ENCODE data around the gene FHIT.

The FHIT gene

DNA sequence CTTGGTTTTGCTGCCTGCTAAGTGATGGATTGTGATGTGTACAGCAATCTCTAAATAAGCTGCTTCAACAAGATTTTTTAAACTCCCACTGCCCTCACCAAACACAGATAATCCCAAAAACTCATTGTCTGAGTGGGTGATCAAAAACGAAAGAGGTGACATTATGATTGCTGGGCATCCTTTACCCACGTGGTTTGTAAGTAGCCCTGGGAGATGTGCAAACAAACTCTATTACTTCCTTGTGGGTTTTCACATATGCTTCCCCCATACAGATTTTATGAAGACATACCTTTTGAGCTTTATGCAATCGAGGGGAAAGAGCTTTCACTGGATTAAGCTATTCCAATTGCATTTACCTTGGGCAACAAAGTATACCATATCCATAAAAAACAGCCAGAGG is 1000.4 kb downstream of the FHIT start:
- TF ChIP-seq GATA3 (IDR thresholded peaks at IDR 0.05; ENCODE audit: low read depth, low read length) (no peak), GATA2 (IDR thresholded peaks at IDR 0.05; ENCODE audit: low read depth, low read length) (no peak)

DNA sequence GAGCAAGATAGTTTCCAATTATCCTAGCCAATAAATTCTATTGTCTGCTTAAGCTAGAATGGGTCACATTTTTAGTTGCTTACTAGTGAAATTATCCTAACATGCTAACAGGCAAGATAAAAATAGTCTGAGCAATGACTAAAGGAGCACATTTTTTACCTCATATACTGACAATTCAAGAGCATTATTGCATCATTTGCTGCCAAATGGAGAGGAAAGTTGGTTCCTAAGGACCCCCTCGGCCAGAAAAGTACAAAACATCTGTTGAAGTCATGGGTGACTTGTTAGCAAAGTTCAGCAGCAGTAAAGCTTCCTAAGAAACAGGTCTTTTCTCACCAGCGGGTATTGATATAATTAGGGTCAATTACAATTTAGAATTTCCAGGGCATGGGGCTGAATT is 1001.0 kb downstream of the FHIT start:
- TF ChIP-seq GATA2 (IDR thresholded peaks at IDR 0.05; ENCODE audit: low read depth, low read length), result no peak
- TF ChIP-seq GATA3 (IDR thresholded peaks at IDR 0.05; ENCODE audit: low read depth, low read length), result no peak

DNA sequence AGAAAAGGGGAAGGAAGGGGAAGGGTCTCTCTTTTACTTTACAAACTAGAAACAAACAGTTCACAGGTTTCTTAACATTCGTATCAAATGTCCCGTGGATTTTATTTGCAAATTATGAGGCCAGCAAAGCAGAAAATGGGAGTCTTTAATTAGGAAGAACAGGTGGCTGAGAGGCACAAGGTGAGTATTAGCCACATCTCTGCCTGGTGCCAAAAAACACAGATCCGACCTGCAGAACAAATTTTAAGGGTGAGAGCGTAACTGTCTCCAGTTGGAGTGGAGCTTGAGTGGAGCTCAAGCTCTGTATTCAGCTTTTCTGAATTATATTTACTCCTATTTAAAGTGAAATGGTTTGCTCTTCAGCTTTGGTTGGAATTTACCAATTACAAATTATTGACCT is 1004.9 kb downstream of the FHIT start:
- no peak for TF ChIP-seq GATA2 (IDR thresholded peaks at IDR 0.05; ENCODE audit: low read depth, low read length)

DNA sequence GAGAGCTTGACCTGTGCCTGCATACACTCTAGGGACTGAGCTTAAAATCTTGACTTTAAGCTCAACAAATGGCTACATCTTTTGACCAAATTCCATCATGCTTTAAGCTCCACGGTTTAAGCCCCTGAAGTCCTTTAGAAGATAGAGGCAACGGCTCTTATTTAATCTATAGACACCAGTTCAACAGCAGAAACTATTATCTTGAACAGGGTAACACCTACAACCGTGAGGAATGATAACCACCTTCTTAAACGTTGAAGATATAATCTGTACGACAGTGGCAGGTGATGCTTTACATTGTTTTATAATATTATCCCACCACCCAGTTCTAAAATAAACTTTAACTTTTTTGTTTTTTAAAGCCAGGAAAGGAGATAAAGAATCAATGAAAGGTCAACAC is 1007.8 kb downstream of the FHIT start:
- TF ChIP-seq GATA2 (IDR thresholded peaks at IDR 0.05; ENCODE audit: low read depth, low read length), result no peak
- TF ChIP-seq GATA3 (IDR thresholded peaks at IDR 0.05; ENCODE audit: low read depth, low read length), result no peak

DNA sequence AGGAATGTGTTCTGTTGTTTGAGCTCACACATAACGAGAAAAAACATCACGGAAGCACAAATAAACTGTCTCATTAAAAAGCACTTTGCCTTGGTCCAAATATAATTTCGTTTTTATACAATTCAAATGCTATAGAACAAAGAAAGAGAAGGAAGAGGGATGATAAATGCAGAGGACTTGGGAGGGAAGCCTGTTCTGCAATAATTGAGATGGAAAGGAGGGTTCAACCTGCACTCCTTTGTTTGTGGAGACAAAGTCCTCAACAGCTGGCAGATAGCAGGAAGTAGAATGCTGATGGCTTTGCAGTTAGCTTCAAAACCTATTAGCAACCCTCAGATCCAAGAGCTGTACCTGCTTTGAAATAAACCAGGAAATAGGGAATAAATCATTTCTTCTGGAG is 1010.8 kb downstream of the FHIT start:
- TF ChIP-seq GATA3 (IDR thresholded peaks at IDR 0.05; ENCODE audit: low read depth, low read length), result no peak
- TF ChIP-seq GATA2 (IDR thresholded peaks at IDR 0.05; ENCODE audit: low read depth, low read length), result no peak

DNA sequence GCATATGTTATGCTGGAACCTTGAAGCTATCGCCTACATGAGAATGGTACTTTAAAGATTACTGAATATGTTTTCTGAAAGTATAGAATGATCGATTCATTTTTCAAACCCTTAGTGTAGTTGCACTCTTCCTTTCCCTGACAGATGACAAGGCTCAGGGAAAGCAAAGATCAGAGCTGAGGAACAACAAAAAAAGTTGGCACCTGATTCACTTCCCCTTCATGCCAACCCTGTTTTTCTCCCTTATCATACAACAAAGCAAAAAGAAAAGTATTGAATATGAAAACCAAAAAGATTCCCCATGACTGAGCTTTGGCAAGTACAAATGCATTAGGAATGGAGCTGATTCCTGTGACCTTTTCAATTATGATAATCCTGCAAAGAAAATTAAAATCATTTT is 1012.7 kb downstream of the FHIT start:
- no peak for TF ChIP-seq GATA2 (IDR thresholded peaks at IDR 0.05; ENCODE audit: low read depth, low read length)
- no peak for TF ChIP-seq GATA3 (IDR thresholded peaks at IDR 0.05; ENCODE audit: low read depth, low read length)

DNA sequence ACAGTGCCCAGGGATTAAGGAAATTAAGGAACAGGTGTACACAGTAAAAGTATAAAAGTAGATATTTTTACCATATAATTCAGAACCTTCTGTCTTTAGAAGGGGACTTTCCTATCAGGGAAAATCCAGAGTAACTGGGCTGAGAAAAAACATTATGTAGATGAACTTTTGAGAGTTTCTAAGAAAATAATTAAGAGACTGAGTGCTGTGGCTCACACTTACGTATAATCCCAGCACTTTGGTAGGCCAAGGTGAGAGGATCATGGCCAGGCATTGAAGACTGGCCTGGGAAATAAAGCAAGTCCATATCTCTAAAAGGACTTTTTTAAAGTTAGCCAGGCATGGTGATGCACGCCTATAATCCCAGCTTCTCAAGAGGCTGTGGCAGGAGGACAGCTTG is 1021.8 kb downstream of the FHIT start:
- TF ChIP-seq GATA2 (IDR thresholded peaks at IDR 0.05; ENCODE audit: low read depth, low read length) (no peak), GATA3 (IDR thresholded peaks at IDR 0.05; ENCODE audit: low read depth, low read length) (no peak)

DNA sequence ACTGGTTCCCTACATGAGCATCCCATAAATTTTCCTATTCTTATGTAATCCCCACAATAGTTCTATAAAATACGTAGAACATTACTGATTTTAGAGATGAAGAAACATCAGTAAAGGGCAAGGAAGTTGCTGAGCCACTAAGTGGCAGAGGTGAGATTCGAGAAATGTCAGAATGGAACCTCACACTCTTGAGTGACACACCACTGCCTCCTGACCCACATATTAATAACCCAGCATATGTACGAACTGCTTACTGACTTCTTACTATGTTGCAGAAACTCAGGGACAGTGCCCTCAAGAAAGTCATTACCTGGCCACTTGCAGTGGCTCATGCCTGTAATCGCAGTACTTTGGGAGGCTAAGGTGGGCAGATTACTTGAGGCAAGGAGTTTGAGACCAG is 1022.4 kb downstream of the FHIT start:
- no peak for TF ChIP-seq GATA2 (IDR thresholded peaks at IDR 0.05; ENCODE audit: low read depth, low read length)
- TF ChIP-seq GATA3 (IDR thresholded peaks at IDR 0.05; ENCODE audit: low read depth, low read length), result no peak

DNA sequence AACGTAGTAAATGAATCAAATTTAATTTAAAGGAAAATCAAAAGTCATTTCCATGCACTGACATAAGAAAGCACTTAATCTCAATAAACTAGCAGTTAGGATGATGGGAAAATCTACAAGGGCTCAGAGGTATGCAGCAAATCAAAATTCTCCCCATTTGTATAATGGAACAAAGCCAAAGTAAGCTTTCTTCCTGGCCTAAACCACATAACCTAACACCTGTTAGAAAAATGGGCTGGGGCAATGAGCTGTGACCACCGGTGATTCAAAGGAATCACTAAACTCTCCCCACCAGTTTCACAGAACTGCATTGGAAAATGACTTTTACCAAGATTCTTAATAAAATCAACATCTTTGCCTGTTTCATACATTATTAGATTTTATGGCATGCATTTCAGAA is 1024.3 kb downstream of the FHIT start:
- TF ChIP-seq GATA3 (IDR thresholded peaks at IDR 0.05; ENCODE audit: low read depth, low read length) (no peak), GATA2 (IDR thresholded peaks at IDR 0.05; ENCODE audit: low read depth, low read length) (no peak)

DNA sequence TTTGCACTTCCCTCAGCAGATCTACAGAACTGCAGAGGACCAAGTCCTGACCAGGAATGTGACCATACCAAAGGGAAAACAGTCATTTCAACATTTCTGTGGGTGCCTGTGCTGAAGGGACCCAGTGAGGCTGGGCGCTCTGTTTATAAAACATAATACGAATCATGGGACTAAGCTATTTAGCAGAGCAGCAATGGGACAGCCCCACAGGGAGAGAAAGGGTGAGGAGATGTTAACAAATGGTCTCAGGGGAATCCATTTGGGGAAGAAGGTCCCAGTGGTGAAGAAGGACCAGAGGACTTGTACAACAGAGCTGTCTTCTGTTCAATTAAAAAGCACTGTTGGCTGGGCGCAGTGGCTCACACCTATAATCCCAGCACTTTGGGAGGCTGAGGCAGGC is 1025.4 kb downstream of the FHIT start:
- TF ChIP-seq GATA3 (IDR thresholded peaks at IDR 0.05; ENCODE audit: low read depth, low read length) (no peak), GATA2 (IDR thresholded peaks at IDR 0.05; ENCODE audit: low read depth, low read length) (no peak)

DNA sequence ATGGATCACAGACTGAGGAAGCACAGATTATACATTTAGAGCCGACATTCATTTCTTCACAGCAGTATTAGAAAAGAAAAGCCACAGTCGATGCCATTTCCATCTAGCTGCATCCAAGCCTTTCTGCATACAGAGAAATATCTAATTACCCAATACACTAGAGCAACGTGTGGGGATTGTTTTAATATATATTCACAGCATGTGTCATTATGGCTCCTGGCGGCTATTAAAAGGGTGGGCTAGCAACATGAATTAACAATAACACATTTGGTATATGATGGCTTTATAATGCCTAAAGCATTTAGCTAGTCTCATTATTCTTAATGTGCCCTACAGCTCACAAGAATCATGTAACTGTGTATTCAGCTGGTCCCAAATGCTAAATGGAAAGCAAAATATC is 1030.5 kb downstream of the FHIT start:
- TF ChIP-seq GATA3 (IDR thresholded peaks at IDR 0.05; ENCODE audit: low read depth, low read length) (no peak), GATA2 (IDR thresholded peaks at IDR 0.05; ENCODE audit: low read depth, low read length) (no peak)

DNA sequence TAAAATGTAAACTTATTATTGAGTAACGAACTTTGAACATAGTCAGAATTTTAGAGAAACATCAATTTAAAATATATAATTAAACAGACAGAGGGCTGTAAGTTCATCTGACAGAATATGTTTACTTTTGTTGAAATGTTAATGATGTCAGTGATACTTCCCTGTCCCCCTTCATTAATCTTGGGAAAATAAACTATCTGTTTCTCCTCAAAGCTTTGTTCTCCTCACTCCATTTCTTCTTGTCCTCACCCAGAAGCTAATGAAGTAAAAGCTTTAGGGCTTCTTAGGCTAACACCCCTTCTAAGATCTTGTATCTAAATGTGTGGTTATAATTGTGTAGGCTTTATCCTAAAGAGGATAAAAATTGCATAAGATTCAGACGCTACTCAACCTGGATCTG is 1031.8 kb downstream of the FHIT start:
- TF ChIP-seq GATA3 (IDR thresholded peaks at IDR 0.05; ENCODE audit: low read depth, low read length) (no peak), GATA2 (IDR thresholded peaks at IDR 0.05; ENCODE audit: low read depth, low read length) (no peak)

DNA sequence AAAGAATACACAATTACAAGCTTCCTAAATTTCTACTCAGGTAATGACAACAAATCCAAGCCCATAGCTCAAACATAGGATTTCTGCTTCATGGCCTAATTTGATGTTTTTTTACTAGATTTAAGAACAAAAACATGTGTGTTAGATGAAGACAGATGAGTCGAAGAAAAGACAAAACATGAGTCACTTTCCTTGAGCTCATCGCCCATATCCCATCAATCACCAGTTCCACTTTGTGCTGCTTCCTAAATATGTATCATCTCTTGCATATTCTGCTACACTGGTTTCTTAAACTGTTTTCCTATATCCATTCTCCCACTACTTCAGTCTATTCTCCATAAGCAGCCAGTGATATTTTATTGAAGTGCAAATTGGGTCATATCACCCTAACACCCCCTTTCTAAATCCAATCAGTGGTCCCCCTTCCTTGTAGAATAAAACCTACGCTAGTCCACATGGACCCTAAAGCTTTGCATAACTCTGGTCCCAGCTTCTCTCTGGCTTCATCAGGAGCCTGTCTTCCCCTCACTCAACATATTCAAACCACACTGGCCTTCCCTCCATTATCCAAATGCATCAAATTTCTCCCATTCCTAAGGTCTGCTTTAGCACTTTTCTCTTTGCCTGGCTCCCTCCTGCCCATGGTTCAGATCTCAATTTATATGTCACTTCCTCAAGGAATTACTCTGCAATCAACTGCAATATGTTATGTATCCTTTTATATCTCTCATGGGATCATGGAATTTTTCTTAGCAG is 1033.9 kb downstream of the FHIT start:
- TF ChIP-seq GATA2 (IDR thresholded peaks at IDR 0.05; ENCODE audit: low read depth, low read length) (no peak), GATA3 (IDR thresholded peaks at IDR 0.05; ENCODE audit: low read depth, low read length) (no peak)

DNA sequence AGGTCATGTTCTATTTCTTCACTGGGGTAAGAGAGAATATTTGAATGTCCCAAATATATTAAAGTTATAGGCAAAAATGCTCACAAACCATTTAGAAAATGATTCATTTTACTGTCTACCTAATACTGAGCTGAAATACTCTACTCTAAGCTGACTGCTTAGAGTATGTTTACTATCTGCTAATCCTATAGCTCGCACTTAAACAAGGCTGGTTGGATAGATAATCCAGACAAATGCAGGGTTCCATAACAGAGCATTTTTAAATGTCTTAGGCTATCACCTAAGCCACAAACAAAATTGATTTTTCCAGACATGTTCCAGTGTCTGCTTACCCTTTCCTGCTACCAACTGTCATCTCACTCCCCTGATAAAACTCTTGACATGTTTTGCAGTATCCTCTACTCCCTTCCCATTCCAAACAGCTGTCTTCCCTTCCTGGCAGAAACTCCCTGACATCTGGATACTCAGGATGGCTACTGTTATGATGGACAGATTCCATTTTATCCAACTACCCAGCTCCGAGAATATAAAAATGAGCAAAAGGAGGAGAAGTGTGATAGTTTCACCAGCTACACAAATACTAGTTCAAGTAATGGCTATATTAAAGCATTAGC is 1034.7 kb downstream of the FHIT start:
- TF ChIP-seq GATA2 (IDR thresholded peaks at IDR 0.05; ENCODE audit: low read depth, low read length) (no peak), GATA3 (IDR thresholded peaks at IDR 0.05; ENCODE audit: low read depth, low read length) (no peak)

DNA sequence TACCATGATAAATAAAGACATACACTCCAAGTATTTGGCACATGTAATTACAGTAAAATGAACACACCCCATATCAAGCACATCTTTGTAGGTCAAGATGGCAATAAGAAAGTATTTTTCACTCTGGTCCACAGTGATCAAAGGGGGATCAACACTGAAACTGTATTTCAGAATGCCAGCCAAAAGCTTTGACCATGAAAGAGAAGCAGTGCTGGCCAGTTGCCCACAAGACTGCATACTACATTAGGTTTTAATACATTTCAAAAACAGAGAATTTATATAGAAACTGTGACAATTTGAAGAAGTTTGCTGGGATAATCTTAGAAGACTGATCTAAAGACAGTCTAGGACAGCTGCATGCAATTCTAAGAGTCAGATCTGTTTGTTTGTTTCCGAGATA is 1035.3 kb downstream of the FHIT start:
- TF ChIP-seq GATA2 (IDR thresholded peaks at IDR 0.05; ENCODE audit: low read depth, low read length), result no peak
- no peak for TF ChIP-seq GATA3 (IDR thresholded peaks at IDR 0.05; ENCODE audit: low read depth, low read length)

All from SH-SY5Y (cell line).